Endodermal cell (in vitro differentiated cells): ENCODE results near the gene PSMD8. TPM values are rescaled to one million over a fixed set of nuclear protein-coding genes. Genes with fewer than 3 reads are reported as not detected.

Source experiments
- DNase-seq: peaks from one replicate; pipeline ENCODE4 v3.0.0-alpha.2; 2017
- H3K27ac ChIP-seq: 2 replicates; pipeline ENCODE4 v1.5.1; 2013; ENCODE audit warnings: mild to moderate bottlenecking, low read depth, low read length, moderate library complexity
- H3K27me3 ChIP-seq: 2 replicates; pipeline ENCODE4 v1.6.1; 2013; ENCODE audit warnings: mild to moderate bottlenecking, low read length, moderate library complexity; ENCODE audit not compliant: insufficient read depth, control insufficient read depth, poor library complexity, severe bottlenecking
- H3K36me3 ChIP-seq: 2 replicates; pipeline ENCODE4 v1.7.0; 2013; ENCODE audit warnings: mild to moderate bottlenecking, low read length, moderate library complexity; ENCODE audit not compliant: control insufficient read depth, insufficient read depth
- H3K4me1 ChIP-seq: one replicate; pipeline ENCODE4 v1.7.0; 2013; ENCODE audit warnings: low read length; ENCODE audit not compliant: control insufficient read depth, insufficient read depth
- H3K4me3 ChIP-seq: 2 replicates; pipeline ENCODE4 v1.5.1; 2013; ENCODE audit warnings: mild to moderate bottlenecking, low read length, moderate library complexity
- H3K9ac ChIP-seq: 2 replicates; pipeline ENCODE4 v1.6.1; 2013; ENCODE audit warnings: mild to moderate bottlenecking, low read length, moderate library complexity; ENCODE audit not compliant: poor library complexity, severe bottlenecking; ENCODE audit errors: extremely low read depth
- H3K9me3 ChIP-seq: 2 replicates; pipeline ENCODE4 v1.6.1; 2013; ENCODE audit warnings: mild to moderate bottlenecking, low read length, moderate library complexity; ENCODE audit not compliant: control insufficient read depth
- H3K27ac Mint-ChIP-seq: 2 replicates; pipeline ENCODE4 v1.8.0; 2020; ENCODE audit warnings: mixed read lengths
- H3K27me3 Mint-ChIP-seq: 2 replicates; pipeline ENCODE4 v1.8.0; 2021; ENCODE audit warnings: mild to moderate bottlenecking, mixed read lengths; ENCODE audit not compliant: insufficient read depth
- H3K36me3 Mint-ChIP-seq: 2 replicates; pipeline ENCODE4 v1.8.0; 2020; ENCODE audit warnings: low read depth, mixed read lengths
- H3K4me1 Mint-ChIP-seq: 2 replicates; pipeline ENCODE4 v1.8.0; 2020; ENCODE audit warnings: mixed read lengths
- H3K4me3 Mint-ChIP-seq: 2 replicates; pipeline ENCODE4 v1.8.0; 2020; ENCODE audit warnings: mild to moderate bottlenecking, moderate library complexity, mixed read lengths
- H3K9me3 Mint-ChIP-seq: 2 replicates; pipeline ENCODE4 v1.8.0; 2020; ENCODE audit warnings: mild to moderate bottlenecking, mixed read lengths
- WGBS, 2 experiments: methylation state at CpG; one replicate each; pipeline versions ENCODE4 v1.1.5 to v1.1.7; 2013; ENCODE audit warnings: missing lambda C conversion rate in 2 of 2, mixed read lengths in 1 of 2; ENCODE audit not compliant: insufficient coverage in 1 of 2, insufficient read length in 1 of 2; 5-methylcytosine and 5-hydroxymethylcytosine counted together
- total RNA-seq, 2 donors: library from RNA; stranded (reverse); fragmentation: NEBNext Ultra II Directional in 1 of 2; extraction: Animal tissue kit (Norgen Biotek cat#: 25700) in 1 of 2; gene quantifications; 2 replicates in 1 of 2; 3 replicates in 1 of 2; pipeline ENCODE4 v1.2.1, GENCODE V29; 2021
- TF ChIP-seq, protein P1 (sequence below): fragments of 200-600 bp; sonication (generic); conservative IDR thresholded peaks from 2 replicates; pipeline ENCODE4 v1.5.0; 2021; ENCODE audit warnings: antibody characterized with exemption, mild to moderate bottlenecking

The PSMD8 gene
- total RNA-seq, 2 donors from 2014 or later = 168 to 178 TPM

DNA sequence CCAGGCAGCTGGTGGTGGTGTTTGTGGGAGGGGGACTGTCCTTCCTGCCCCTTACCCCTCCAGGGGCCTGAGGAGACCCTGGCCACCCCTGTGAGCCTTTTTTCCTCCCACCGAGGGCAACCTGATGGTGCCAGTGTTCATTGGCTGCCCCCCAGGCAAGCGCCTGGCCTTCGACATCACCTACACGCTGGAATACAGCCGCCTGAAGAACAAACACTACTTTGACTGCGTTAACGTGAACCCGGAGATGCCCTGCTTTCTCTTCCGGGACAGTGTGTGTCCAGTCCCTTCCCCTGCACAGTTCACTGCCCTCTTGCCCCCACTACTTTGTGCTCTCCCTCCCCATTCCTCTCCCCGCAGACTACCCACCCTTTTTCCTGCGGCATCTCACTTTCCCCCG, 7.3 kb upstream of the PSMD8 start:
- Mint-ChIP-seq H3K9me3 (peaks cover 18% of the 10 kb centered on the region), H3K4me3 (no peak overlapping the region), H3K27me3 (peaks cover 40% of the 10 kb centered on the region), H3K36me3 (no peaks in the 10 kb centered on the region), H3K27ac (no peak overlapping the region), H3K4me1 (no peaks in the 10 kb centered on the region)
- Histone ChIP-seq H3K4me1 (no peaks in the 10 kb centered on the region), H3K4me3 (no peak overlapping the region), H3K9me3 (peaks cover 7% of the 10 kb centered on the region), H3K9ac (no peak overlapping the region), H3K27me3 (peaks cover 14% of the 10 kb centered on the region), H3K27ac (no peak overlapping the region), H3K36me3 (no peaks in the 10 kb centered on the region)
- 89 to 91% methylated on average over 12 of the region's 12 CpGs for WGBS, 2 experiments
- DNase-seq = no peak
- TF ChIP-seq, protein P1, sequence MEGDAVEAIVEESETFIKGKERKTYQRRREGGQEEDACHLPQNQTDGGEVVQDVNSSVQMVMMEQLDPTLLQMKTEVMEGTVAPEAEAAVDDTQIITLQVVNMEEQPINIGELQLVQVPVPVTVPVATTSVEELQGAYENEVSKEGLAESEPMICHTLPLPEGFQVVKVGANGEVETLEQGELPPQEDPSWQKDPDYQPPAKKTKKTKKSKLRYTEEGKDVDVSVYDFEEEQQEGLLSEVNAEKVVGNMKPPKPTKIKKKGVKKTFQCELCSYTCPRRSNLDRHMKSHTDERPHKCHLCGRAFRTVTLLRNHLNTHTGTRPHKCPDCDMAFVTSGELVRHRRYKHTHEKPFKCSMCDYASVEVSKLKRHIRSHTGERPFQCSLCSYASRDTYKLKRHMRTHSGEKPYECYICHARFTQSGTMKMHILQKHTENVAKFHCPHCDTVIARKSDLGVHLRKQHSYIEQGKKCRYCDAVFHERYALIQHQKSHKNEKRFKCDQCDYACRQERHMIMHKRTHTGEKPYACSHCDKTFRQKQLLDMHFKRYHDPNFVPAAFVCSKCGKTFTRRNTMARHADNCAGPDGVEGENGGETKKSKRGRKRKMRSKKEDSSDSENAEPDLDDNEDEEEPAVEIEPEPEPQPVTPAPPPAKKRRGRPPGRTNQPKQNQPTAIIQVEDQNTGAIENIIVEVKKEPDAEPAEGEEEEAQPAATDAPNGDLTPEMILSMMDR = no peak

DNA sequence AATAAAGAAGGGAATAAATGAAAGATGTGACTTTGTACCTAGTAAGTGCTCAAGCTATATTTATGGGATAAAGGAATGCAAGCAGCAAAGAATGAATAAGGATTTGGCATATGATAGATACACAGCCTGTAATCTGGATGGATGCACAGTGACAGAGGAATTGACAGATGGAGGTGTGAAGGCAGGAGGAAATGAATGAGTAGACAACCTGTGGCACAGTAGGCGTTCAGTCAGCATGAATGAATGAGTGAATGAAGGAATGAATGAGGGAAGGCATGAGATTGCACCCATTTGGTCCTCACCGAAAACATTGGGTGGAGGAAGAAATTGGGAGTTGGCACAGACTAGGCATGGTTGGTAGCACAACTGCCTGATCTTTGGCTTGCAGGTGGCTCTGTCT, 4.8 kb upstream of the PSMD8 start:
- Mint-ChIP-seq H3K4me1 (no peaks in the 10 kb centered on the region), H3K27ac (no peak overlapping the region), H3K4me3 (no peak overlapping the region), H3K27me3 (peaks cover 41% of the 10 kb centered on the region), H3K36me3 (no peaks in the 10 kb centered on the region), H3K9me3 (peaks cover 8% of the 10 kb centered on the region)
- TF ChIP-seq, protein P1 = no peak
- H3K9ac ChIP-seq = no peak overlapping the region
- 89 to 93% methylated on average over 2 of the region's 2 CpGs for WGBS, 2 experiments
- DNase-seq = no peak
- H3K4me1 ChIP-seq = no peaks in the 10 kb centered on the region
- no peaks in the 10 kb centered on the region for H3K36me3 ChIP-seq
- H3K4me3 ChIP-seq = no peak overlapping the region
- peaks cover 6% of the 10 kb centered on the region for H3K9me3 ChIP-seq
- H3K27ac ChIP-seq = no peak overlapping the region
- H3K27me3 ChIP-seq = peaks cover 16% of the 10 kb centered on the region

DNA sequence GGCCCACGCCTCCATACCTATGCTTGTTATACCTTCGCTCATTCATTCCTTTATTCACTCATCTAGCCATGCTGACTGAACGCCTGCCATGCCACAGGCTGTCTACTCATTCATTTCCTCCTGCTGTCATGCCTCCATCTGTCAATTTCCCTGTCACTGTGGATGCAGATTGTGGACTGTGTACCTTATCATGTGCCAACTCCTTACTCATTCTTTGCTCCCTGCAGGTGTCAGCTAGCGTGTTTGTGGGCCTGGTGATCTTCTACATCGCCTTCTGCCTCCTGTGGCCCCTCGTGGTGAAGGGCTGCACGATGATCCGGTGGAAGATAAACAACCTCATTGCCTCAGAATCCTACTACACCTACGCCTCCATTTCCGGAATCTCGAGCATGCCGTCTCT, 4.1 kb upstream of the PSMD8 start:
- TF ChIP-seq, protein P1 = no peak
- Histone ChIP-seq H3K4me3 (no peak overlapping the region), H3K9me3 (no peaks in the 10 kb centered on the region), H3K4me1 (no peaks in the 10 kb centered on the region), H3K36me3 (no peaks in the 10 kb centered on the region), H3K27ac (no peak overlapping the region), H3K9ac (no peak overlapping the region), H3K27me3 (peaks cover 16% of the 10 kb centered on the region)
- no peak for DNase-seq
- Mint-ChIP-seq H3K36me3 (no peaks in the 10 kb centered on the region), H3K27me3 (peaks cover 41% of the 10 kb centered on the region), H3K4me1 (peaks cover 2% of the 10 kb centered on the region), H3K4me3 (no peak overlapping the region), H3K27ac (no peak overlapping the region), H3K9me3 (peaks cover 1% of the 10 kb centered on the region)
- WGBS, 2 experiments = 84 to 86% methylated on average over 11 to 12 of the region's 12 CpGs
